Dermis microvascular lymphatic vessel endothelial cell (primary cell): ENCODE measurements around the gene REST. TPM values are rescaled to one million over a fixed set of nuclear protein-coding genes. Genes with fewer than 3 reads are reported as not detected.
"Not testable (repeated sequence)": the region's sequence is repeated elsewhere in the genome, so short reads cannot be mapped to it uniquely, and the experiment has no call there.

Experiments
- DNase-seq, 2 donors: peaks; one replicate each; pipeline versions ENCODE4 v3.0.0 to v3.0.0-alpha.2; 2010; ENCODE audit warnings: low read depth in 2 of 2
- total RNA-seq: library from RNA; depleted of rRNA; stranded (reverse); fragments of >200 nt; gene quantifications from 2 replicates; pipeline ENCODE4 v1.2.1, GENCODE V29; 2014

Gene REST
- total RNA-seq, 1 donor from 2014 or later: 27.2 TPM

- DNase-seq: peak; percentile 14 to 54
Measured at GRCh38 chr4:56909086-56909894, 1.6 kb downstream of the REST start.

- peak in 1 of 2 donors; percentile 6 for DNase-seq
Measured at GRCh38 chr4:56910172-56910967, 2.7 kb downstream of the REST start.

GRCh38 chr4:56914336-56914735 is 6.6 kb downstream of the REST start:
- DNase-seq: no peak

GRCh38 chr4:56914977-56915376 is 7.3 kb downstream of the REST start:
- DNase-seq: not testable (repeated sequence)

GRCh38 chr4:56927196-56927595 is 19.5 kb downstream of the REST start:
- no peak for DNase-seq

GRCh38 chr4:56930638-56931037 is 22.9 kb downstream of the REST start:
- DNase-seq: no peak

GRCh38 chr4:56931924-56932323 is 24.2 kb downstream of the REST start:
- no peak for DNase-seq

- peak in 1 of 2 donors; percentile 59 for DNase-seq
Measured at GRCh38 chr4:56937262-56937661, 29.6 kb downstream of the REST start.

- not testable (repeated sequence) for DNase-seq
Measured at GRCh38 chr4:56939826-56940225, 32.1 kb downstream of the REST start.

GRCh38 chr4:56940403-56940802 is 32.7 kb downstream of the REST start:
- no peak for DNase-seq

GRCh38 chr4:56940971-56941370 is 33.3 kb downstream of the REST start:
- DNase-seq: no peak

- DNase-seq: no peak
Measured at GRCh38 chr4:56941403-56941802, 33.7 kb downstream of the REST start.

GRCh38 chr4:56953680-56954520 is 46.2 kb downstream of the REST start:
- no peak for DNase-seq

GRCh38 chr4:56958111-56958517 is 50.4 kb downstream of the REST start:
- peak; percentile 79 to 96 for DNase-seq

- no peak for DNase-seq
Measured at GRCh38 chr4:56959100-56959499, 51.4 kb downstream of the REST start.

GRCh38 chr4:56961107-56961500 is 53.4 kb downstream of the REST start:
- DNase-seq: no peak

- DNase-seq: no peak
Measured at GRCh38 chr4:56971383-56971782, 63.7 kb downstream of the REST start.

GRCh38 chr4:56972389-56972788 is 64.7 kb downstream of the REST start:
- DNase-seq: no peak

GRCh38 chr4:56972809-56973208 is 65.1 kb downstream of the REST start:
- DNase-seq: no peak

- no peak for DNase-seq
Measured at GRCh38 chr4:56973336-56973735, 65.6 kb downstream of the REST start.

GRCh38 chr4:56976283-56976836 is 68.7 kb downstream of the REST start:
- peak in 1 of 2 donors; percentile 10 for DNase-seq
